GM12873 (cell line): ENCODE data around the gene MACROD2.

Source experiments
- TF ChIP-seq, protein P1 (sequence below): IDR thresholded peaks from 2 replicates; pipeline ENCODE4 v1.5.1; 2012; ENCODE audit warnings: low read depth, mild to moderate bottlenecking, moderate library complexity, low read length, control low read depth; ENCODE audit not compliant: insufficient read depth; ENCODE audit errors: missing control alignments

Gene MACROD2

DNA sequence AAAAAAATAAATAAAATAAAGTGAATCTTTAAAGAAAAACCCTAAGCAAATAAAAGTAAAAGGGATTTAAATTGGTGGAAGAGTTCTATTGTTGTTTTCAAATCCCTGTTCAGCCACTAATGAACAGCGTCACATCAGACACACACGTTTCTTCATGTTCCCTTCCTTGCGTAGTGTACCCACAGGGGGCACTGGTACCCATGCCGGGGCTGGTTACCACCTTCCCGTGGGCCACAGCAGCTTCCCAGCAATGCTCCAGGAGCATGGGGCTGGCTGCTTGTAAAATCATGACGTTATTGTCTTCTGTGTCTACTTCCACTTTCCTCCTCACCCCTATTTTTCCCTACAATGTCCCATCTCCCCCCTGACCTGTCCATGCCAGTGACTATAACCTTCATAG is 1589.2 kb downstream of the MACROD2 start:
- TF ChIP-seq, protein P1, sequence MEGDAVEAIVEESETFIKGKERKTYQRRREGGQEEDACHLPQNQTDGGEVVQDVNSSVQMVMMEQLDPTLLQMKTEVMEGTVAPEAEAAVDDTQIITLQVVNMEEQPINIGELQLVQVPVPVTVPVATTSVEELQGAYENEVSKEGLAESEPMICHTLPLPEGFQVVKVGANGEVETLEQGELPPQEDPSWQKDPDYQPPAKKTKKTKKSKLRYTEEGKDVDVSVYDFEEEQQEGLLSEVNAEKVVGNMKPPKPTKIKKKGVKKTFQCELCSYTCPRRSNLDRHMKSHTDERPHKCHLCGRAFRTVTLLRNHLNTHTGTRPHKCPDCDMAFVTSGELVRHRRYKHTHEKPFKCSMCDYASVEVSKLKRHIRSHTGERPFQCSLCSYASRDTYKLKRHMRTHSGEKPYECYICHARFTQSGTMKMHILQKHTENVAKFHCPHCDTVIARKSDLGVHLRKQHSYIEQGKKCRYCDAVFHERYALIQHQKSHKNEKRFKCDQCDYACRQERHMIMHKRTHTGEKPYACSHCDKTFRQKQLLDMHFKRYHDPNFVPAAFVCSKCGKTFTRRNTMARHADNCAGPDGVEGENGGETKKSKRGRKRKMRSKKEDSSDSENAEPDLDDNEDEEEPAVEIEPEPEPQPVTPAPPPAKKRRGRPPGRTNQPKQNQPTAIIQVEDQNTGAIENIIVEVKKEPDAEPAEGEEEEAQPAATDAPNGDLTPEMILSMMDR = no peak

DNA sequence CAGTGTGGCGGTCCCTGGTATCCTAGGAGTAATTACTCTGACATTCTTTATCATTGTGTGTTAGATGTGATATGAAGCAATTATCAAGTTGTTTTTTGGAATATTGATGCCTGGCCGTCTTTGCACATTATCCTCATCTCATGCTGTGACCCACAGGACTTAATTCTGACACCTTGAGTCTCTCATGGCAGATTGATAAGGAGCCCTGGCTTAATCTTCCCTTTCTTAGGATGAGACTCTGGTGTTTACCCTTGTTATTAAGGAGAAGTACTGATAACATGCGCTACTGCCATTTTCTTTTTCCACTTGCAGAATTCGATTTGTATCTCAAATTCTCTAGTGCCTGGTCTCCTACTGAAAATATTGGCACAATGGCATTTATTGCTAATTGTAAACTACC is 1597.8 kb downstream of the MACROD2 start:
- TF ChIP-seq, protein P1 = no peak

DNA sequence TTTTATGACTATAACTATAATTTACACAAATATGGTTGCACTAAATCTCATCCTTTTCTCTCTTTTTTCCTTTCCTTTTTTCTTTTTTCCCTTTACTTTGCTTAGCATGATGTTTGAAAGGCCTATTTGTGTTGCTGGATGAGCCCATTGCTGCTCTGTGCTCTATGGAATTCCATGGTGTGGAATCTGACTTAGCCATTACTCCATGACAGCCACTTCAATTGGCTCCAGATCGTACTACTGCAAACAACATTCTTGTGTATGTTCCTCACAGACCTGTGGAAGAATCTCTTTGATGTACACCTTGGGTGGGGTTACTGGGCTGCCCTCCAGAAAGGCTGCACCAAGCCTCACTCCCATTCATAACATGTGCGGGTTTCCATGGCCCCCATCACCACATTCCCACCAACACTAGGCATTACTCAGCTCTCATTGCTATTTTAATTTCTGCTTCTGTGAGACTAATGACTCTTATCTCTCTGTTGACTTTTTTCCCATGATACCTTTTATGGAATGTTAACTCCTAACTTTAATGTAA is 1598.9 kb downstream of the MACROD2 start:
- TF ChIP-seq, protein P1 = no peak

DNA sequence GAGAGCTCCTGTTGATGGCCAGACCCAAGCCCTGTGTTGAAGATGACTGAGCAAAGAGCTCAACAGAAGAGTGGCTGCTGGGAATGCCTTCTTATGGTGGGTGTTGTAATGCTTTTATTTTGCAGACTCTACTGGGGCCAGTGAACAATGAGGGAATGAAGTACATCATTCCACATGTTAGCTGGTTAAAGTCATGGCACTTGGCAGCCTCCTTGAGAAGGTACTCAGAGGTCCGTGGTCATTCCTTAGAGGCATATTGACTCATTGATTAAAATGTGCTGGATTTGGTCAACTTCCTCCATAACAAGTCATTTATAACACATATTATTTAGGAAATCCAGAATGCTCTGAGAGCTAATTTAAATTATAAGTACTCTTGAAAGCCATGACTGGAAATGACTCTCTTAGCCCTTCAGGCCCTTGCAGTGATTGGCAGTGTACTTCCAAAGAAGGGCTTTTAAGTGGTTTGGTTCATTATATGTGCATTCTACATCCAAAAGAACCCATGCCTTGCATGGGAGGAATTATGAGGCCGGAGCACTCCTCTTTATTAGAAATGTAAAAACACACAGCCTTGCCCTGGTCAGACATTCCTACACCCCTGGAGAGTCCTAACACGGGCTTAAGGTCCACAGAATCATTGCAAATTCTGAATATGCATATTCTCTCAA is 1601.0 kb downstream of the MACROD2 start:
- TF ChIP-seq, protein P1 = no peak

DNA sequence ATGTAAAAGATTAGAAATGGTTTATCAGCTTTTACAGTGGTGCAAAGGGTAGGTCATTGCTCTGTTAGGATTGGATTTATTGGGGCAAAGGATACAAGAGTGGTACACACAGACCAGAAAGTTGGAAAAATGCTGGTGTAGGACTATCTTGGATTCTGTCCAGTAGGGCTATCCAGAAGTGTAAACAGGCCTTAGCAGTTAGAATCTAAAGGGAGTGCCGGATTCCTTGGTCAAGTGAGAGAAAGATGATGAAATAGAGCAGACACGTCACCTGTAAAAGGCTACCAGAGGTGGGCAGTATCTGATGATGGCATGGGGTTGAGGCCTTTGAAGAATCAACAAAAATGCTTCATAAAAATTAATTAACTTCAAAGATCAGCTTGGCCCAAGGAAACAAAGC is 1602.0 kb downstream of the MACROD2 start:
- TF ChIP-seq, protein P1 = no peak

DNA sequence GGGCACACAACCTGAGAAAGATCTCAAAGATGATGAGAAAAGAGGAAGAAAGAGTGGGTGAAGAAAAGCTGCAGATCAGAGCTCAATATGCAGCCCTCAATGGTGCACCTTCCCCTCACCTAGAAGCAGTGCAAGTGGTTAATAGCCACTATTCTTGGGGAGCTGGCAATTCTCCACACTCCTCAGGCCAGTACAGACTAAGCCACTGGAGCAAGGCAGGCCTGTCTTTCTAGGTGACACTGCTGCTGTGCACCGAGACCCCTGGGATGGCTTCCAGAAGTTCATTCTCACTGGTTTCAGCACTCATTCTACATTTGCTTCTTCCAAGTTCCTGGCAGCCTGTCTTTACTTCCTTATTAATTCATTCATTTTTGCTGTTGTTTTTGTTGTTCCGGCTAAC is 1604.6 kb downstream of the MACROD2 start:
- TF ChIP-seq, protein P1 = no peak

DNA sequence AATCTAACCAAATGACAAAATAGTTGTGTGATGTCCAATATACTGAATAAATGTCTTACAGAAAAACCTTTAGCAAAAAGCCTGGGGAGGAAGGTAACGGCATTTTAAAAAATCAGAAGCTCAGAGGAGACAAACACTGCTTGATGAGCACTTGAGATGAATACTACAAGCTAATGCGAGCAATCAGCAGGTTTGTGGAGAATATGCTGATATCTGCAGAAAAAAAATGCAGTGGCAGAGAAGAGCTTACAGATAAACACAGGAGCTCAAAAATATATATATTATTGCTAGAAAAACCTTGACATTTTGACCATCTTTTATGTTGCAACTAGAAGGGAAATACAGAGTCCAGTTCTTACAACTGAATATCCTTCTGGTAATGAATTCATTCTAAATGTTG is 1605.2 kb downstream of the MACROD2 start:
- TF ChIP-seq, protein P1 = no peak
